ENCODE results near the gene ADGRG1. TPM values are rescaled to one million over a fixed set of nuclear protein-coding genes. Genes with fewer than 3 reads are reported as not detected.

The ADGRG1 gene
- total RNA-seq, 1 donor from 2014 or later, result 13.9 TPM

DNA sequence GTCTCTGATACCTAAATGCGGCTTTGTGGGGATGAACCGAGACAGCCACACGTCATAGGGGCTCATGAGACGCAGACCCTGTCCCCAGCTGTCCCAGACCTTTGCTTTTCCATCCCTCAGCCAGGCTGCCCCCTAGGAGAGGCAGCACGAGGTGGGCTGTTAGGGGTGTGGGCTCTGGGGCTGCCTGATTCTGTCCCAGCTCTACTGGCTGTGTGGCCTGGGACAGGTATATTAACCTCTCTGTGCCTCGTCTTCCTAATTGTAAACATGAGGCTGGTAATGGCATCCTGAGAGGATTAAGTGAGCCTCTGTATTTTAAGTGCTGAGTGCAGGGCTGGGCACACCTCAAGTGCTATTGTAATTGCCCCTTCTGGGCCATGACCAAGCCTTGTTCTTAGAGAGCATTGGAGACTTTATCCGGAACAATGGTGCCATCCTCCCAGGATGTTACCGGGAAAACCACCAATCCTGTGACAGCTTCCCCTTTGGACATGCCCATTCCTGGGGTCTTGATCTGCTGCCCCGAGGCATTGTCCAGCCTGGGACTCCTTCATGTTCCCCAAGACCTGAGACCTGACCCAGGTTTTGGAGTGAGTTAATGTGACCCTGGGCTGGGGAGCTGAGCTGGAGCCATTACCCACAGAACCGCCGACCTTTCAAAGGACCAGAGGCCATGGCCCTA lies 5.1 kb downstream of the ADGRG1 start:
- no peak overlapping the region for H3K4me3 Mint-ChIP-seq (ENCODE audit: unreplicated experiment)
- Histone ChIP-seq H3K4me2 (ENCODE audit: low read length) (no peak overlapping the region), H3K79me2 (ENCODE audit: insufficient read depth, low read length) (no peaks in the 10 kb centered on the region), H3K9me3 (ENCODE audit: insufficient read depth, low read depth, low read length) (no peaks in the 10 kb centered on the region), H4K20me1 (ENCODE audit: insufficient read depth, low read length) (no peaks in the 10 kb centered on the region), H3K27me3 (ENCODE audit: insufficient read depth, low read length) (peaks cover 4% of the 10 kb centered on the region), H2AFZ (ENCODE audit: low read depth, low read length) (no peak overlapping the region), H3K4me3 (ENCODE audit: insufficient read depth, low read depth, low read length) (no peak overlapping the region), H3K4me1 (ENCODE audit: insufficient read depth, low read length) (peaks cover 23% of the 10 kb centered on the region), H3K9ac (ENCODE audit: low read length) (no peak overlapping the region), H3K36me3 (ENCODE audit: insufficient read depth, low read length) (no peaks in the 10 kb centered on the region), H3K27ac (ENCODE audit: low read depth, low read length) (no peak overlapping the region)
- no peak for TF ChIP-seq EZH2 (IDR thresholded peaks at IDR 0.05; ENCODE audit: insufficient read depth, low read length)
- TF ChIP-seq, protein P1, sequence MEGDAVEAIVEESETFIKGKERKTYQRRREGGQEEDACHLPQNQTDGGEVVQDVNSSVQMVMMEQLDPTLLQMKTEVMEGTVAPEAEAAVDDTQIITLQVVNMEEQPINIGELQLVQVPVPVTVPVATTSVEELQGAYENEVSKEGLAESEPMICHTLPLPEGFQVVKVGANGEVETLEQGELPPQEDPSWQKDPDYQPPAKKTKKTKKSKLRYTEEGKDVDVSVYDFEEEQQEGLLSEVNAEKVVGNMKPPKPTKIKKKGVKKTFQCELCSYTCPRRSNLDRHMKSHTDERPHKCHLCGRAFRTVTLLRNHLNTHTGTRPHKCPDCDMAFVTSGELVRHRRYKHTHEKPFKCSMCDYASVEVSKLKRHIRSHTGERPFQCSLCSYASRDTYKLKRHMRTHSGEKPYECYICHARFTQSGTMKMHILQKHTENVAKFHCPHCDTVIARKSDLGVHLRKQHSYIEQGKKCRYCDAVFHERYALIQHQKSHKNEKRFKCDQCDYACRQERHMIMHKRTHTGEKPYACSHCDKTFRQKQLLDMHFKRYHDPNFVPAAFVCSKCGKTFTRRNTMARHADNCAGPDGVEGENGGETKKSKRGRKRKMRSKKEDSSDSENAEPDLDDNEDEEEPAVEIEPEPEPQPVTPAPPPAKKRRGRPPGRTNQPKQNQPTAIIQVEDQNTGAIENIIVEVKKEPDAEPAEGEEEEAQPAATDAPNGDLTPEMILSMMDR (IDR thresholded peaks at IDR 0.05; ENCODE audit: insufficient read depth, low read depth, low read length), result no peak
- H3K9me3 Mint-ChIP-seq (ENCODE audit: unreplicated experiment), result peaks cover 3% of the 10 kb centered on the region
- H3K27ac Mint-ChIP-seq (ENCODE audit: unreplicated experiment), result no peak overlapping the region
- DNase-seq (ENCODE audit: low read depth) (no peak), FAIRE-seq (no peak)
- peaks cover 29% of the 10 kb centered on the region for H3K27me3 Mint-ChIP-seq (ENCODE audit: low read depth, unreplicated experiment)
- H3K4me1 Mint-ChIP-seq (ENCODE audit: low read depth, unreplicated experiment), result peaks cover 22% of the 10 kb centered on the region
- no peaks in the 10 kb centered on the region for H3K36me3 Mint-ChIP-seq (ENCODE audit: low read depth, unreplicated experiment)

DNA sequence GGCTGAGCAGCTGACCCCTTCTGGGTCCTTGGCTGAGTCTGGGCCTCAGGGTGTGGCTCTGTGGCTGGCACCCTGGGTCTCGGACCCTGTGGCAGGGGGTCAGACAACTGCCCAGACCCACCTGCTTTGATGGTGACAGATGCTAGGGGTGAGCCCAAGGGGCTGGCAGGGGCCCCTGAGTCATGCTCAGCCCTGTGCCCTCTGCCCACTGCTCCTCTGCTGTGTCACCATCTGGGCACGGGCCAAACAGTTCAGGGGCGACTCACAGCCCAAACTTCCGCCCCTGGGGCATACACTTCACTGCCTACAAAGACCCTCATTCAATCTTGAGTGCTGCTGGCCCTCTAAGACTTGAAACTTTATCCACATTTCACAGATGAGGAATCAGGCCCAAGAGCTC lies 5.7 kb downstream of the ADGRG1 start:
- no peak overlapping the region for H3K4me3 Mint-ChIP-seq (ENCODE audit: unreplicated experiment)
- peaks cover 29% of the 10 kb centered on the region for H3K27me3 Mint-ChIP-seq (ENCODE audit: low read depth, unreplicated experiment)
- no peak overlapping the region for H2AFZ ChIP-seq (ENCODE audit: low read depth, low read length)
- no peaks in the 10 kb centered on the region for H4K20me1 ChIP-seq (ENCODE audit: insufficient read depth, low read length)
- no peaks in the 10 kb centered on the region for H3K9me3 Mint-ChIP-seq (ENCODE audit: unreplicated experiment)
- H3K79me2 ChIP-seq (ENCODE audit: insufficient read depth, low read length), result no peaks in the 10 kb centered on the region
- peaks cover 17% of the 10 kb centered on the region for H3K4me1 Mint-ChIP-seq (ENCODE audit: low read depth, unreplicated experiment)
- DNase-seq (ENCODE audit: low read depth) (no peak), FAIRE-seq (no peak)
- H3K4me1 ChIP-seq (ENCODE audit: insufficient read depth, low read length), result peaks cover 17% of the 10 kb centered on the region
- no peak overlapping the region for H3K9ac ChIP-seq (ENCODE audit: low read length)
- no peak overlapping the region for H3K27ac Mint-ChIP-seq (ENCODE audit: unreplicated experiment)
- no peak overlapping the region for H3K4me3 ChIP-seq (ENCODE audit: insufficient read depth, low read depth, low read length)
- H3K36me3 ChIP-seq (ENCODE audit: insufficient read depth, low read length), result no peaks in the 10 kb centered on the region
- no peaks in the 10 kb centered on the region for H3K36me3 Mint-ChIP-seq (ENCODE audit: low read depth, unreplicated experiment)
- H3K27ac ChIP-seq (ENCODE audit: low read depth, low read length), result no peak overlapping the region
- peaks cover 4% of the 10 kb centered on the region for H3K27me3 ChIP-seq (ENCODE audit: insufficient read depth, low read length)
- TF ChIP-seq EZH2 (IDR thresholded peaks at IDR 0.05; ENCODE audit: insufficient read depth, low read length), result no peak
- TF ChIP-seq, protein P1 (IDR thresholded peaks at IDR 0.05; ENCODE audit: insufficient read depth, low read depth, low read length), result no peak
- no peaks in the 10 kb centered on the region for H3K9me3 ChIP-seq (ENCODE audit: insufficient read depth, low read depth, low read length)
- no peak overlapping the region for H3K4me2 ChIP-seq (ENCODE audit: low read length)
